ENCODE results near the gene TMCC2. TPM values are rescaled to one million over a fixed set of nuclear protein-coding genes. Genes with fewer than 3 reads are reported as not detected.

The TMCC2 gene
- total and polyA plus RNA-seq, 2 of the 8 experiments (the other 6 are each of a cell fraction or from before 2014, with no cell fraction given) = 6.7 to 6.8 TPM

DNA sequence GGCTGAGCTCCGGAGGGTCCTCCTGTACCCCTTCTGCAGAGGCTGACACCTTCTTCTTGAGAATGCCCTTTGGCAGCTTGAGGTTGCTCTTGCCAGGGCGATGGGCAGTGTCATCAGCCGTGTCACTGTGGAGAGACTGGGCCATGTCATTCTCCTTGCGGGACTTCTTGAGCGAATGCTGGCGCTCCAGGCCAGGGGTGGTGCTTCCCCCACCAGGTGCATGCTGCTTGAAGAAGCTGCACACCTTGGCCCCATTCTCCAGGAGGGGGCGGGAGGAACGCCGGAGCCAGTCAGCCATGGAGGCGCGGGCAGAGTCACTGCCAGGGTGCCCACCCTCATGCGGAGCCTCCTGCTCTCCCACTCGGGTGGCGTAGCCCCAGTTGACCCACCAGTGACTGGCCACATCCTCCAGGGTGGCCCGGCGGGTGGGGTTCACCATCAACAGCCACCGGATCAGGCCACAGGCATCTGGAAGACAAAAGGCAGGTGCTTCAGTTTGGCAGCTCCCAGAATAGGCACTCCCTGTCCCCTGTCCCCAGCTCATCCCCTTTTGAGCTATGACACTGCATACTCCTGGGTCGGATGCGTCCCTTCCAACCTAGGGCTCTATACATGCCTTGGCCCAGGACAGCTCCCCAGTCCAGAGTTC, 76.4 kb downstream of the TMCC2 start (continued):
- TF ChIP-seq CHD7 (IDR thresholded peaks at IDR 0.05; ENCODE audit: insufficient replicate concordance, low read length) (no peak), POLR2AphosphoS5 (IDR thresholded peaks at IDR 0.05; ENCODE audit: low read depth, low read length) (peak; percentile 54; the same call in 1 of the 2 replicates), CTBP2 (IDR thresholded peaks at IDR 0.05; ENCODE audit: borderline replicate concordance, insufficient read depth, insufficient read length, low read length) (no peak), YY1 (IDR thresholded peaks at IDR 0.05; ENCODE audit: low read depth, low read length) (no peak), ZNF274 (IDR thresholded peaks at IDR 0.05; ENCODE audit: borderline replicate concordance, extremely low read depth, low read length) (no peak), HDAC2 (IDR thresholded peaks at IDR 0.05; ENCODE audit: borderline replicate concordance in 1 of 2, low read depth in 2 of 2, low read length in 2 of 2) (no peak)

Measured in H1 (cell line).